Measurements from ENCODE around the gene FAF2.

DNA sequence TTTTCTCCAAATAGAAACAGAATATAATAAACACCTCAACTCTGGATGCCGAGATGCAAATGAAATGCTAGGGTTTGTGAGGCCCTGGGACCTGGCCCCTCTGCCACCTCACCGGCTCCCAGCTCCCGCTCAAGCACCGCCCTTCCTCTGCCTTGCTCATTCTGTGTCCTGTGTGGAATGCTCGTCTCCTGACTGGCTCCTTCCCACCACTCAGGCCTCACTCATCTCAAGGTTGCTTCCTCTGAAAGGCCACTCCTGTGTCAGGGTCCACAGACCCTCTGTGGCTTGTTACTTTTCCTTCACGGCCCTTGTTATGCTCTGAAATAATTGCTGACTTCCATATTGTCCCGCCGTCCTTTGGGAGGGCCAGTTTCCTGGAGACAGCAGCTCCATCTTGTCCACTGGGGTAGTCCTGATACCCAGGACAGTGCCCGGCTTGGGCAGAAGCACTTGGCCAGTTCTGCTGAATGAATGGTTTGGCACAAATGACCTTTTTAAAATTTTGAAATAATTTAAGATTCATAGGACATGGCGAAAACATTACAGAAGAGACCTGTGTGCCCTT, 73.6 kb downstream of the FAF2 start:
- no peak for TF ChIP-seq EZH2 (IDR thresholded peaks at IDR 0.05; ENCODE audit: low read depth)
- TF ChIP-seq, protein P1, sequence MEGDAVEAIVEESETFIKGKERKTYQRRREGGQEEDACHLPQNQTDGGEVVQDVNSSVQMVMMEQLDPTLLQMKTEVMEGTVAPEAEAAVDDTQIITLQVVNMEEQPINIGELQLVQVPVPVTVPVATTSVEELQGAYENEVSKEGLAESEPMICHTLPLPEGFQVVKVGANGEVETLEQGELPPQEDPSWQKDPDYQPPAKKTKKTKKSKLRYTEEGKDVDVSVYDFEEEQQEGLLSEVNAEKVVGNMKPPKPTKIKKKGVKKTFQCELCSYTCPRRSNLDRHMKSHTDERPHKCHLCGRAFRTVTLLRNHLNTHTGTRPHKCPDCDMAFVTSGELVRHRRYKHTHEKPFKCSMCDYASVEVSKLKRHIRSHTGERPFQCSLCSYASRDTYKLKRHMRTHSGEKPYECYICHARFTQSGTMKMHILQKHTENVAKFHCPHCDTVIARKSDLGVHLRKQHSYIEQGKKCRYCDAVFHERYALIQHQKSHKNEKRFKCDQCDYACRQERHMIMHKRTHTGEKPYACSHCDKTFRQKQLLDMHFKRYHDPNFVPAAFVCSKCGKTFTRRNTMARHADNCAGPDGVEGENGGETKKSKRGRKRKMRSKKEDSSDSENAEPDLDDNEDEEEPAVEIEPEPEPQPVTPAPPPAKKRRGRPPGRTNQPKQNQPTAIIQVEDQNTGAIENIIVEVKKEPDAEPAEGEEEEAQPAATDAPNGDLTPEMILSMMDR (conservative IDR thresholded peaks at IDR 0.05) = no peak
